ENCODE results near the gene MIER2.

MIER2 gene

GRCh38 chr19:329876-330275 is 14.7 kb downstream of the MIER2 start:
- no peak for DNase-seq (ENCODE audit: low read depth in 2 of 2)

- DNase-seq (ENCODE audit: low read depth in 2 of 2) = no peak
Observed at GRCh38 chr19:328025-328505, 16.5 kb downstream of the MIER2 start.

GRCh38 chr19:327291-328024 is 17.1 kb downstream of the MIER2 start:
- no peak for DNase-seq (ENCODE audit: low read depth in 2 of 2)

GRCh38 chr19:326871-327270 is 17.7 kb downstream of the MIER2 start:
- DNase-seq (ENCODE audit: low read depth in 2 of 2) = no peak

GRCh38 chr19:325937-326565 is 18.5 kb downstream of the MIER2 start:
- DNase-seq (ENCODE audit: low read depth in 2 of 2) = no peak

GRCh38 chr19:325173-325936 is 19.2 kb downstream of the MIER2 start:
- DNase-seq (ENCODE audit: low read depth in 2 of 2) = no peak

- no peak for DNase-seq (ENCODE audit: low read depth in 2 of 2)
Observed at GRCh38 chr19:324716-325115, 19.9 kb downstream of the MIER2 start.

- DNase-seq (ENCODE audit: low read depth in 2 of 2) = no peak
Observed at GRCh38 chr19:322616-323015, 22.0 kb downstream of the MIER2 start.

- no peak for DNase-seq (ENCODE audit: low read depth in 2 of 2)
Observed at GRCh38 chr19:318509-318774, 26.2 kb downstream of the MIER2 start.

GRCh38 chr19:317710-318508 is 26.7 kb downstream of the MIER2 start:
- no peak for DNase-seq (ENCODE audit: low read depth in 2 of 2)

GRCh38 chr19:315811-316210 is 28.8 kb downstream of the MIER2 start:
- no peak for DNase-seq (ENCODE audit: low read depth in 2 of 2)

- no peak for DNase-seq (ENCODE audit: low read depth in 2 of 2)
Observed at GRCh38 chr19:313988-314815, 30.4 kb downstream of the MIER2 start.

GRCh38 chr19:313169-313987 is 31.2 kb downstream of the MIER2 start:
- no peak for DNase-seq (ENCODE audit: low read depth in 2 of 2)

- DNase-seq (ENCODE audit: low read depth in 2 of 2) = no peak
Observed at GRCh38 chr19:311813-312261, 32.8 kb downstream of the MIER2 start.

GRCh38 chr19:310781-311496 is 33.7 kb downstream of the MIER2 start:
- no peak for DNase-seq (ENCODE audit: low read depth in 2 of 2)

GRCh38 chr19:310141-310651 is 34.4 kb downstream of the MIER2 start:
- DNase-seq (ENCODE audit: low read depth in 2 of 2) = no peak

- no peak for DNase-seq (ENCODE audit: low read depth in 2 of 2)
Observed at GRCh38 chr19:309206-309565, 35.4 kb downstream of the MIER2 start.

- DNase-seq (ENCODE audit: low read depth in 2 of 2) = no peak
Observed at GRCh38 chr19:308471-309205, 36.0 kb downstream of the MIER2 start.

Data from activated CD8-positive, alpha-beta memory T cell treated with anti-CD3 and anti-CD28 coated beads for 4 hours (primary cell).